ENCODE measurements around the gene GNAQ. TPM values are rescaled to one million over a fixed set of nuclear protein-coding genes. Genes with fewer than 3 reads are reported as not detected.
A peak's percentile ranks its signal among the peaks of the same experiment; 100 is the strongest.

GNAQ gene
- total RNA-seq, 1 donor from 2014 or later: 46.7 TPM

DNA sequence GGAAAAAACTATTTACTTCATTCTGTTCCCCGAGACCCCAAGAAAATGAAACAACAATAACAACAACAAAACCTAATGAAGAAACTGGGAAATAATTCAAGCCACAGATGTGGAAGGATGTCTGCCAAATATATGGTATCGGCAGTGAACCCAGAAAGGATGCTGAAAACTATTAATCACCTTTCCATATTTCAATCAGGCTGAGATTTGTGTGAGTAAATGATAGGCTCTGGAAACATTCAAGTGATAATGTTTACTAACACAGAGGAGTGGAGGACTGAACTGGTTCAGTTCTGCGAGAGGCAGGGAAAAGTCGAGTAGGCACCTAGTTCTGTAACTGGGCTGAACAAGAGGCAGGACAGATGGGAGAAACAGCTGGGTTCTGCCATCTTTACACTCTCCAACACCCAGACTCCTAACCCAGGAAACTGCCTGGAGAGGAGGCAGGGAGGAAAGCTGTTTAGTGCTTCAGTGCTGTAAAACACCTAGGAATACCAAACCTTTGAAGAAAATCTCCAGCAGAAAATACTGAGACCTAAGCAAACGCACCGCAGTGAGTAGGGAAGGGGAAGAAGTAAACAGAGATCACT lies 286.7 kb downstream of the GNAQ start:
- no peak overlapping the region for H3K4me3 Mint-ChIP-seq
- DNase-seq (ENCODE audit: extremely low spot score, unreplicated experiment): no peak
- no peak for TF ChIP-seq CTCF (conservative IDR thresholded peaks at IDR 0.05)
- H3K4me1 Mint-ChIP-seq (ENCODE audit: unreplicated experiment): peaks cover 13% of the 10 kb centered on the region
- H3K27me3 Mint-ChIP-seq: no peaks in the 10 kb centered on the region
- H3K9me3 Mint-ChIP-seq: no peaks in the 10 kb centered on the region
- H3K36me3 Mint-ChIP-seq: peaks cover 4% of the 10 kb centered on the region
- H3K27ac Mint-ChIP-seq: no peak overlapping the region

GRCh38 chr9:77743386-77743785 lies 288.2 kb downstream of the GNAQ start:
- H3K27ac Mint-ChIP-seq: no peak overlapping the region
- peaks cover 4% of the 10 kb centered on the region for H3K36me3 Mint-ChIP-seq
- DNase-seq (ENCODE audit: extremely low spot score, unreplicated experiment): no peak
- peaks cover 17% of the 10 kb centered on the region for H3K4me1 Mint-ChIP-seq (ENCODE audit: unreplicated experiment)
- TF ChIP-seq CTCF (conservative IDR thresholded peaks at IDR 0.05): no peak
- no peak overlapping the region for H3K4me3 Mint-ChIP-seq
- H3K27me3 Mint-ChIP-seq: no peaks in the 10 kb centered on the region
- no peaks in the 10 kb centered on the region for H3K9me3 Mint-ChIP-seq

DNA sequence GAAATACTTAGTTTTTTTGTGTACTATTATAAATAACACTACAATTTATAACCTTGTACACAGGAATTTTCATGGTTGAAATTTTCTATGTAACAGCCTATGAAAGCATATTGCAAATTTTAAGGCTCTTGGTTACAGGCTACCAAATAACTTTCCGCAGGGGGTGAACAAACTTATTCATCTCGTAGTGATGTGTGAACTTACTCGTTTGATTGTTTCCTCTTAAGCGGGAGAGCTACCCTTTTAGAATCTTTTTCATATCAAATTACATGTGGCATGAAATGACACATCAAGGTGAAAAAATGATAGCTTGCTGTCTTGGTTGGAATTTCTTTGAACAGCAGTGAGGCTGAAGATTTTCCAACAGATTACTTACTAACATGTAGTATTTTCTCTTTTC lies 292.7 kb downstream of the GNAQ start:
- Mint-ChIP-seq H3K4me3 (no peak overlapping the region), H3K27ac (no peak overlapping the region), H3K27me3 (no peaks in the 10 kb centered on the region), H3K36me3 (peaks cover 8% of the 10 kb centered on the region), H3K4me1 (ENCODE audit: unreplicated experiment) (peaks cover 22% of the 10 kb centered on the region), H3K9me3 (peaks cover 3% of the 10 kb centered on the region)
- TF ChIP-seq CTCF (conservative IDR thresholded peaks at IDR 0.05): no peak
- DNase-seq (ENCODE audit: extremely low spot score, unreplicated experiment): no peak

GRCh38 chr9:77735494-77735893 lies 296.1 kb downstream of the GNAQ start:
- H3K4me3 Mint-ChIP-seq: no peak overlapping the region
- H3K27ac Mint-ChIP-seq: peak overlapping the region; percentile 8
- peaks cover 24% of the 10 kb centered on the region for H3K4me1 Mint-ChIP-seq (ENCODE audit: unreplicated experiment)
- peaks cover 8% of the 10 kb centered on the region for H3K9me3 Mint-ChIP-seq
- no peaks in the 10 kb centered on the region for H3K27me3 Mint-ChIP-seq
- TF ChIP-seq CTCF (conservative IDR thresholded peaks at IDR 0.05): no peak
- H3K36me3 Mint-ChIP-seq: peaks cover 15% of the 10 kb centered on the region
- DNase-seq (ENCODE audit: extremely low spot score, unreplicated experiment): no peak

GRCh38 chr9:77731930-77732329 lies 299.7 kb downstream of the GNAQ start:
- no peak overlapping the region for H3K27ac Mint-ChIP-seq

More at GRCh38 chr9:77731930-77732329, 299.7 kb downstream of the GNAQ start:
- H3K36me3 Mint-ChIP-seq: peaks cover 32% of the 10 kb centered on the region
- peaks cover 20% of the 10 kb centered on the region for H3K4me1 Mint-ChIP-seq (ENCODE audit: unreplicated experiment)
- DNase-seq (ENCODE audit: extremely low spot score, unreplicated experiment): no peak
- no peak for TF ChIP-seq CTCF (conservative IDR thresholded peaks at IDR 0.05)
- H3K4me3 Mint-ChIP-seq: no peak overlapping the region
- no peaks in the 10 kb centered on the region for H3K27me3 Mint-ChIP-seq
- peaks cover 13% of the 10 kb centered on the region for H3K9me3 Mint-ChIP-seq

All from type B pancreatic cell (in vitro differentiated cells).